Activated CD4-positive, alpha-beta T cell treated with anti-CD3 and anti-CD28 coated beads, Interleukin-2, amount 50 U/mL, for 24 hours (primary cell): Measurements from ENCODE around the gene TICAM2.
"Not testable (repeated sequence)": the region's sequence is repeated elsewhere in the genome, so short reads cannot be mapped to it uniquely, and the experiment has no call there.

Experiments used
- DNase-seq, 2 donors: peaks; one replicate each; pipeline ENCODE4 v3.0.0-alpha.2; 2020; ENCODE audit warnings: low read depth in 1 of 2, low spot score in 1 of 2

TICAM2 gene, protein sequence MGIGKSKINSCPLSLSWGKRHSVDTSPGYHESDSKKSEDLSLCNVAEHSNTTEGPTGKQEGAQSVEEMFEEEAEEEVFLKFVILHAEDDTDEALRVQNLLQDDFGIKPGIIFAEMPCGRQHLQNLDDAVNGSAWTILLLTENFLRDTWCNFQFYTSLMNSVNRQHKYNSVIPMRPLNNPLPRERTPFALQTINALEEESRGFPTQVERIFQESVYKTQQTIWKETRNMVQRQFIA

DNA sequence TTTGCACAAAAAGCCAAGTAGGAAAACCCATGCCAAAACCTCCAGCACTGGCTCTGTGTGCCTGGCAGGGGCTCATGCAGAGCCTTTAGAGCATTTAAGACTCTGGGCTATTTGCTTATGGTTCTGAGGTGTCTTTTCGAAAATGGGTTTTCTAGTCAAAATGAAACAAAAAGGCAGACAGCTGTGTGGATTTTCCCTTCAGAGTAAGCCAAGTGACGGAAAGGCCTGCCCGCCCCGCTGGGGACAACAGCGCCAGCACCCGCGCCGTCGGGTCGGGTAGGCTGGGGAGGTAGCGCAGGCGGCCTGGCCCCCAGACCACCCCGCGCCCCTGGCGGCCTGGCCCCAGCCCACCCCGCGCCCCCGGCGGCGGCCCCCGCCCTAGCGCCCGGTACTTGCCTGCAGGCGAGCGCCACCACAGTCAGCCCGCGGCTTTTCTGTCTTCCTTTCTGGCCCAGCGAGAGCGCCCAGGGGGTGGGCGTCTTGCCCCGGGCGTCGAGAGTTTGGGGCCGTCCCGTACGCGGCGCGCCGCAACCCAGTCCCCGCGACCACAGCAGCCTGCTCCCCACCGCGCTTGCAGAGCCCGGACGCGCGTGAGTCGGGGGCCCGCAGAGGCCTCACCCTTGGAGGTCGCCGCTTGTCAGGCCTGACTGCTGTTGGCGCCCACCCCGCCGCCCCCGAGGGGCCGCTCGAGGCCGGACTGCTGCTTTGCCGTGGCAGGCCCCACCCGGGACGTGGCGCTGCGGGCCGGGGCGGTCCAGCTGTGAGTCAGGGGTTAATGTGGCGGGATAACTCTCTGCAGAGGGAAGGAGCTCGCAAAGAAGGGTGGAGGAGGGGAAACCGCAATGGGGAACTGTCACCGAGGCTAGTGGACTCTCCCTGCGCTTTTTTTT lies at the start of gene TICAM2:
Gene TICAM2 (minus strand): TSS at position 779 of the 890 bp plus-strand sequence. CDS start 21,223 bp downstream, outside the sequence.
- peak; percentile 39 to 59 for DNase-seq

DNA sequence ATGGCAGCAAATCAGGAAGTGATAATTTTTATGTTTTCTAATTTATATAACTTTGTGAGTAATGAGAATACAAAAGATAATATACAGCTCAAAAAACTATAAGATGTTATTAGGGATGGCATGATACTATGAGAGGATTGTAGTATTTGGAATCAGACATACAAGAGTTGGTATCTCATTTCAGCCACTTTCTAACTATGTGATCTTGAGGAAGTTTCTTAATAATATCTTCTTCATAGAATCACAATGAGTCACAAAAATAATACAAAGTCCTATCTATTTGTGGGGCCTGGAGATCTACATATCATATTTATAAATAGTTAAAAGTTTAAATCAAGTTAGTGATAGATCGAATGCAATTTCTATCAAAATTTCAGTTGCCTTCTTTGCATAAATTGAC lies 47.3 kb upstream of the TICAM2 start:
- no peak for DNase-seq

DNA sequence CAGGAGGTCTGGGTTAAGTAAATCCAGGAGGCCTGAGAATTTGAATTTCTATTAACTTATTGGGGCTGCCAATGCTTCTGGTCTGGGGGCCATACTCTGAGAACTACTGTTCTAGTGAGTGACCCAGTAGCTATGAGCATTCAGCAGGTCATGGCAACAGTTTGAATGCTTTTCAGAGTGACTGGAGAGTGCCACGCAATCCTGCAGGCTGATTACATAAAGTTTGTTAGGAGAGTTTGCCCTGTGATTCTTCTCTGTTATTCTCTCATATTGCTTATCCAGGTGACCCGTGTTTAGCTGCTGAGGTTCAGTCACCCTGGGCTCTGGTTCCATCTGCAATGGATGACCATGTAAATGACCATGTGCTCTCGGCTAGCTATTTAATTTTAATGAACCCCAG lies 45.8 kb upstream of the TICAM2 start:
- no peak for DNase-seq

DNA sequence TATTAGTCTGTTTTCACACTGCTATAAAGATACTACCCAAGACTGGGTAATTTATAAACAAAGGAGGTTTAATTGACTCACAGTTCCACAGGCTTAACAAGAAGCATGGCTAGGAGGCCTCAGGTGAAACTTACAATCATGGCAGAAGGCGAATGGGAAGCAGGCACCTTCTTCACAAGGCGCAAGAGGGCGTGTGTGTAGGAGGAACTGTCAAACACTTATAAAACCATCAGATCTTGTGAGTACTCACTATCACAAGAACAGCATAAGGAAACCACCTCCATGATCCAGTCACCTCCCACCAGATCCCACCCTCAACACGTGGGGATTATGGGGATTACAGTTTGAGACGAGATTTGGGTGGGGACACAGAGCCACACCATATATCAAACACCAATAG lies 43.1 kb upstream of the TICAM2 start:
- not testable (repeated sequence) for DNase-seq

DNA sequence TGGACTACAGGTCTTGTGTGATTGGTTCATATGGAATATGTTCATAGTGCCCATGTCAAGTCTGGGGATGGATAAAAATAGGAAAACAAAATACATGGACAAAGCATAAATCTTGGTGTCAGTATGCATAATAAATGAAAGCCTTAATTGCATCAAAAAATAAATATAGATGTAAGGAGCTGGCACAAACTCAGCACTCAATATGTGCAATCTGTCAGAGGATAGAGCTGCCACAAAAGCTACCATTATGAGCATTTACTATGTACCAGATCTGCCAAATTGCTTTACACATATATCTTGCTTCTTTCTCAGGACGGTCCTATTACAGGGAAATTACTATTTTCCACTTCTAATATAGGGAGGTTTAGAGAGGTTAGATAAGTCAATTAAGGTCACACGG lies 41.8 kb upstream of the TICAM2 start:
- DNase-seq = no peak

DNA sequence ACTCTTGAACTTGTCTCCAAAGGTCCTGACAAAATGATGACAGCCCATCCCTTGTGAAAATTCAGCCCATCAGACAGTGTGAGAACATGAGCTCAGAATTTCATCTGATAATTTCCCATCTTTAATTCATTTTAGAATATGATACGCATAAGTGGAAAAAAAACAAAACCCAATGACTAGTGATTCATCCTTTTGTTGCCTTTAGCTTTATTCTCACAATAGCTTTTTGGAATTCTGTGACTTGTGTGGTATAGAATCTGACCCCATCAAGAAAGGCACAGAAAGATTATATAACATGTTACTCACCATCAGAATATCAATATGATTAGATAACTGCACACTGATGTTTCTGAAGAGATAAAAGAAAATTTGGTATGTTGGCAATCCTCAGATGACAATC lies 39.7 kb upstream of the TICAM2 start:
- DNase-seq = no peak

DNA sequence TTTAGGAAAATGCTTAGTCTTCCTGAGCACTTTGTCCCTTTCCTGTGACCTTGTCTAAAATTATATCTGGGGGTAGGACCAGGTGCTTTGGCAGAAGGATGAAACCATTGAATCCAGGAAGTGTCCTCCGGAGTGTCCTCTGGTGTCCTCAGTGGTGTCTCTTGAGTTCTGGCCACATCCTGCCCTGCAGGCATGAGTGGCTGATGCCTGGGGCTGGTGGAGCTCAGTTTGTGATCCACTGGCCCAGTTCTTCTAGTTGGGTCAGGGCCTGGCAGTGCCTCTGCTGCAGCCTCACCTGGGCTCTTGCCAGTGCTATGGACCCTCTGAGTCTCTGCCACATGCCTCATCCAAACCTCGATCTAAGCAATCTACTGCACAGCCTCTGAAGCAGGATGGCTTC lies 38.0 kb upstream of the TICAM2 start:
- DNase-seq = no peak

DNA sequence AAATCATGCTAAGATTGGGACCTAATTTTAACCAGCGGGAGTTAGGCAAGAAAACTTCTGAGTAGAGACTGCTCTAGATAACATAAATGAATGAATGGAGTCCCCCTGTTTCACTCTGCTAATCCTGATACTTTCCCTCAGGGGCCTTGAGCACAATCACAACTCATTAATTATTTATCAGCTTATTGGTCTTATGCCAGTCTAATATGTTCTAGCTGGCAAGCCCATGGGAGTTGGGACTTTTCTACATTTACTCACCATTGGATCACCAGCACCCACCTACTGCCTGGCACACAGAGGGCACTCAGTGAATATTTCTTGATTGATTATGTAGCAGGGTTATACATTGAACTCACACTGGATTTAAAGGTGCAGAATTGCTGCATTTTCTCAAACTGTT lies 37.1 kb upstream of the TICAM2 start:
- DNase-seq = no peak

DNA sequence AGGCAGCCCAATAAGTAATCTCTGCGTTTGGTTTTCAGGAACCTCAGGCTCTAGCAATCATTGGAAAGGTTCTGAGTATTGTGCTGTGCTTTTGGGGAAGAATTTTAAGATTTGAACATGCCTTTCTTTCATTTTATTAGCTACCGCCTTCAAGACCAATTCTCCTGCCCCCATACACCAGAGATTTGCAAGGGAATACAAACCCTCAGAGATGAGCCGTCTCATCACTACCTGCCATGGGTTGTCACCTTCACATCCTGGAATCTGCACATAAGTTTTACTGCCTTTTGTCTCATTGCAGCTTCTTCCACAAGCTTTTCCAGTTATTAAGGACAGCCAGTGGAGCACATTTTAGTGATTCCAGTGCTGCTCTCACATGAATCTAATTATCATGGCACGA lies 35.2 kb upstream of the TICAM2 start:
- no peak for DNase-seq

DNA sequence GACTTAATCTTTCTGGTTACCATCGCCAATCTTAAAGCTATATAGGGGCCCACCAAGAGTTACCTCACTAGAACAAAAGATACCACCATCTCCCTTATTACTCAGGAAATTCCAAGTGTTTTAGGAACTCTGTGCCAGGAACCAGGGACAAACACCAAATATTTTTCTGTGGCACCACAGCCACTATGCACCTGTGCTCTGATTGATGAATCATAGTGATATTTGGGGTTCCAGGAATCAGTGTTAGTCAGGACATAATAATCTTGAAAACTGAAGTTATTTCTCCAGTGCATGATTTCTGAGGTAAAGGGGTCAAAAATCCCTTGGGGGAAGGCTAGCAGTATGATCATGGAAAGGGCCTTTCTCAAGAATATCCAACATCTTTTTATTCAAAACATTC lies 33.7 kb upstream of the TICAM2 start:
- no peak for DNase-seq

DNA sequence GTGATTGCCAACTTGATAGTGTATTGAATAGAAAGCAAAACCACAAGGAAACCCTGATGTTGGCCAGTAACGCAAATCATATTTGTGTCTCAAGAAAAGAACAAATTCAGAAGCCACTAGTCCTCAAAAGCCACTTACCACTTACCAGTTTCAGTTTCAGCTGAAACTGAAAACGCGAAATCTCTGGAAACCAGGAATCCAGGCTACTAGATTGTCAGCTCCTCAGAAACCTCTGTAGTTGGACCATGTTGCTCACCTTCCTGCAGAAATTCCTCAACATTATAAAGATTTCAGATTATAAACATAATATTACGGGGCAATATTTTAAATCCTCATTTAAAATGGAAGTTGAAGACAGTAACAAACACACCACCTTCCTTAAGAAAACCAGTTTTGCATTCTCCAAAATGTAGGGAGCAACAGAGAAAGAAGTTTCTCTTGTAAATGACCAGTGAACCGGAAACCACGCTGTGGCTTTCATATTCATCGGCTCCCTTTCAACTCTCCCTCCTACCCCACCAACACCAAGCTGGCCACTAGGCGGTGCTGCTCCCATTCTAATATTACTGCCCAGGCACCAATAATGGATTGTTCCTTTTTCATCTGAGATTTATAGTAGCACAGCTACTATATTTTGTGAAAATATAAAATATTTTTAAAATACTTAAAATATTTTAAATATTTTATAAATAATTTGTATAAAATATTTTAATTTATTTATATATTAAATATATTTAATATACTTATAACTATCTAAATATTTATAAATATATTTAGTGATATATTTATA lies 32.3 kb upstream of the TICAM2 start:
- DNase-seq = peak; percentile 70 to 79

DNA sequence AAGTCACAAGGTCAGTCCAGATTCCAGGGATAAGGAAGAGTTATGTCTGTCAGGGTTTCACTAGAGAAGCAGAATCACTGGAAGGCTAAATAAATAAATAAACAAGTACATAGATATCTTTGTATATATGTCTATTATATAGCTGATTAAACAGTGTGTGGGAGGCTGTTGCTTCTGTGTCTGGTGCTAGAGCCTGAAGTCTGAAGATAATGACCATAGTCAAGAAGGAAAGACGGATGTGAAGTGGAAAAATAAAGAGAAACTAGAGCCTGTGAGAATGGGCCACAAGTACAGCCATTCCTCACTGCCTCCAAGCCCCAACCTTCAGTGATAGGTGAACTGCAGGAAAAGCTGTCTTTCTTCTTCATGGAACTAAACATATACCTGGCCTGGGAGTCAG lies 27.6 kb upstream of the TICAM2 start:
- DNase-seq = no peak

DNA sequence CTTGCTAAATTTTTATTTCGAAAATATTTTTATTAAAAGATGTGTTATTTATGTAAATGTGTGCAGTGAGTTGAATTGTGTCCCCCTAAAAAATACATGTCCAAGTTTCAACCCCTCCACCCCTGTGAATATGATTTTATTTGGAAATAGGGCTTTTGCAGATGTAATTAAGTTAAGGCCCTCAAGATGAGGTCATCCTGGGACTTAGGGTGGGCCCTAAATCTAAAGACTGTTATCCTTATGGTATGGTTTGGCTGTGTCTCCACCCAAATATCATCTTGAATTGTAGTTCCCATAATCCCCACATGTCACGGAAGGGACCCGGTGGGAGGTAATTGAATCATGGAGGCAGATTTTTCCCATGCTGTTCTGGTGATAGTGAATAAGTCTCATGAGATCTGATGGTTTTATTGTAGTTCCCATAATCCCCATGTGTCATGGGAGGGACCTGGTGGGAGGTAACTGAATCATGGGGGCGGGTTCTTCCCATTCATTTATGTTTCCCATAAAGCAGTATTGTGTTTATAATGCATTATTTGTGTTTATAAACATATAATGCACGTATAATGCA lies 25.1 kb upstream of the TICAM2 start:
- DNase-seq = no peak

DNA sequence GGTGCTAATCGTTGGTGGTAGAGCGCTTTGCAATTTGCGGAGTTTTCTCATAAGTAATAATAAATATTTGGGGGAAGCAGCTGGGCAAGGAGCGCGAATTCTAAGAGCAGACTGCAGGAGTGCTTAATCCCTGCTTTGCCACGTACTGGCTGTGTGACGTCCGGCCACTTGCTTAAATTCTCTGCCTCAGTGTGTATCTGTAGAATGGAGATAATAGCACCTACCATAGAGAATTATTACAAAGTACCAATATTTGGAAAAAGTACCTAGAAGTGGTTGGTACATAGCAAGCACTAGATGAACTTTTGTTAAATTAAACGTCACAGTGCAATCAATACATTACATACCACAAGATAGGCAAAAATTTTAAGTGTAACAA lies 24.2 kb upstream of the TICAM2 start:
- no peak for DNase-seq

DNA sequence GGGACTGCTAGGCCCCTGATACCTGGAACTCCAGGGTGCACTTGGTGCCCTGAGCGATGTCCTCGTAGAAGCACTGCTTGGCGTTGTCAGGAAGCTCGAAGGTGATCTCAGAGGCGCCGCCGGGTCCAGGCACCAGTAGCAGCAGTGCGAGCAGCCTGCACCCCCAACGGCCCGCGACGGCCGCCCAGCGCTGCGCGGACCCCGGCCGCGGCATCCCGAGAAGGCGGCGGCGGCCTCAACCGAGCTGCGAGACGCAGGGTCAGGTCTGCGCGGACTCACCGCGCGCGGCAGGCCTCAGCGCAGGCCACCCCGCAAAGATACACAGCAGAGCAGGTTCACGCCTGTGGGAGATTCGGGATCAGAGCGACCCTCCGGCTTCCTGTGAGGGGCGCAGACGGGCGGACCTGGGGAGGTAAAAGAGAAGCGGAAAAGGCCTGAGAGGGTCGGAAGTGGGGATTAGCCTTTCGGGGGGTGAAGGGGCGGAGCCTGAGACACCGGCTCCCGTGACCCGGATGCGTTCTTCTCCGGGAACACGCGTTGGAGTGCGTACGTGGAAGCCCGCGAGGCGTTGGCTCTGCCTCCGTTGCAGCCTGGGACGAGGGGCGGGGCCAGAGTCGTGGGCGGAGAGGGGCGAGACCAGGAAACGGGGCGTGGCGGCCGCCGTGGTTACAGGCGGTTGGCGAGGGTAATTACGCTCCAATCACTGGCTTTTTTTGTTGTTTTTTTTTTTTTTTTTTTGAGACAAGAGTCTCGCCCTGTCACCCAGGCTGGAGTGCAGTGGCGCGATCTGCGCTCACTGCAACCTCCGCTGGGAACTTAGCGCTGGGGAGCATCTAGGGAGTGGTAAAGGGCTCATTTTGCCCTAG lies 23.5 kb upstream of the TICAM2 start, which contains the start of gene TMED7:
Gene TMED7 (minus strand): TSS at position 458 of the 866 bp plus-strand sequence. CDS start 244 bp downstream, at position 214.
- peak; percentile 99 to 100 for DNase-seq

DNA sequence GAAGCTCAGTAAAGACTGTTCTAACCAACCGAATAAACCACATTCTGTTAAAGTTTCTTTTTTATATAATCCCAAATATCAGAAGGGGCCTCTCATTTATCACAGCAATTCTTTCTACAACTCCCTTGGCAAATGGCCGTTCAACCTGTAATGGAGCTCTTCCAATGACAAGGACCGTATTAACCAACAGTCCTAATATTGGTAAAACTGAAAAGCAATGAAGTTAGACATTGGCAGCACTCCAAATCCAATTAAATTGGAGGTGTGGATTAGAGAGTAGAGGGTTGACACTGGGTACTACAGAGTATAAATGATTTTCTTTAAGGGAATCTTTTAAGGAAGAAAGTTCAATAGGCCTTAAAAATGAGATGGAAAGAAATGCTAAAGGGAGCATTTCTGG lies 22.7 kb upstream of the TICAM2 start:
- DNase-seq = no peak

DNA sequence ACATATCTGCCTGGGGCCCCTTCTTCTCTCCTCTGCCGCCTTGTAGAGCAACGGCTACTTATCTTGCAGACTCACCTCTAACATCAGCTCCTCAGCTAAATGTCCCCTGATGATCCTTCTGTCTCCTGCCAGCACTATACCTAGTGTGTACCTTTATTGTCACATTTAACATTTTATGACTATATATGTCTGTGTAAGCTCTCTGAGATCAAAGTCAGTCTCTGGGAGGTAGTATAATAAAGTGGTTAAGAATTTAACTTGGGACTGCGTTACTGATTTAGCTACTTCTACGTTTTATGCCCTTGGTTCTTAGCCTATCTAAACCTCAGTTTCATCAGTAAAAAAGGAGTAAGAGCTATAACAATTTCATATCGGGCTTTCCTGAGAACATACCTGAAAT lies 21.4 kb upstream of the TICAM2 start:
- no peak for DNase-seq

DNA sequence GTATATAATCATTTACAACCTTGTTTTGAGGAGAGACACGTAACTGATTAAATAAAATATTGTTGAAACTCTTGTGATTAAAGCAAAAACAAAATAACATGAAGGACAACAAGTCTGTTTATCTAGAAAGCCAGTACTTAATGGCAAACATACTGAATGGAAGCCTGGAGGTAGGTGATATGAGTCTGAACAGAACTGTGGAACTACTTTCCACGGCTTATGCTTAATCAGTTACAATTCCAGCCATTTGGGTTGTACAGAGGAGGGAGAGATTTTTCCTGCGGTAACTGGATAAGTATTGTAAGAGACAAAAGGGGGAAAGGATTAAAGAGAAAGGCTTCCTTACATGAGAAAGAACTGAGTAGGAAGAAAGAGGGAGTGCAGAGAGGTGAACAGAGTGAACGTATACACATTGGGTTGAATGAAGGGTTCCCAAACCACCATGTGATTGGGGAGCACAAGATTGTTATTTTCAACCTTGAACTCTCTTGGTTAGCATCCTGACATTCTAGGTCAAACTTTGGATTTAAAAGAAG lies 19.2 kb upstream of the TICAM2 start:
- no peak for DNase-seq

DNA sequence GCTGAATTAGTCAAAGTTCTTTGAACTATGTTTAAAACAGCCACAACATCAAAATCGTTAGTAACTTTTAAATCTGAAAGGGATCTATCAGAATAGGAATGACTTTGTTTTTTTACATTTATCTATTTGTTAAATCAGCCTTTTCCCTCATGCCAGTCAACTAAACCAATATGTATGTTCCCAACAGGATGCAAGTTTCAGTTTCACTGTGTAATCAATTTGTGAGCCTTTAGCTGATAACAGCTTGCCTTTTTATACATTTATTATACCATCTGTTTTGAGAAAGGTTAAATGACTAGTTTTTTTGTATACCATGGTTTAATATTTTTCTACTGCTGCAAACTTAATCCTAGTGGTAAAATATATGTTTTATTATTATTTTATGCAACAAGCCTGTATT lies 14.6 kb upstream of the TICAM2 start:
- no peak for DNase-seq

DNA sequence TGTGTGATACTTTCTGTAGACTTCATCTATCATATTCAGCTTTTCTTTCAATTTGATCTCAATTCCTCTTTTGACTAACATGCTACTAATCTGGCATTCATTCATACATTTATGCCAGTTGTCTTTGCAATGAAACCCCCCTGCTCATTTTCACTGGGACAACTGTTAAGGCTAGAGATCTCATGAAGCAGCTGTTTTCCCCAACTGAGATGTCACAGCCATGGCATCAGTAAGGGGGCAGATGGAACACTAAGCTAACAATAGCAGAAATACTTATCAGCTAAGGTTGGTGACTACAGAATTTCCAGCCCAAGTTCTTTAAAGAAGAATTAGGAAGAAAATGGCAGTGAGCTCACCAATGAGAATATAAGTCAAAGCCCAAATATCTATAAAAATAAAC lies 14.2 kb upstream of the TICAM2 start:
- DNase-seq = no peak
